ENCODE data around the gene SEMA6A.

The SEMA6A gene

GRCh38 chr5:116576053-116576713, 1.6 kb upstream of the SEMA6A start:
- DNase-seq (ENCODE audit: low read depth in 2 of 2, low spot score in 1 of 2): no peak

DNA sequence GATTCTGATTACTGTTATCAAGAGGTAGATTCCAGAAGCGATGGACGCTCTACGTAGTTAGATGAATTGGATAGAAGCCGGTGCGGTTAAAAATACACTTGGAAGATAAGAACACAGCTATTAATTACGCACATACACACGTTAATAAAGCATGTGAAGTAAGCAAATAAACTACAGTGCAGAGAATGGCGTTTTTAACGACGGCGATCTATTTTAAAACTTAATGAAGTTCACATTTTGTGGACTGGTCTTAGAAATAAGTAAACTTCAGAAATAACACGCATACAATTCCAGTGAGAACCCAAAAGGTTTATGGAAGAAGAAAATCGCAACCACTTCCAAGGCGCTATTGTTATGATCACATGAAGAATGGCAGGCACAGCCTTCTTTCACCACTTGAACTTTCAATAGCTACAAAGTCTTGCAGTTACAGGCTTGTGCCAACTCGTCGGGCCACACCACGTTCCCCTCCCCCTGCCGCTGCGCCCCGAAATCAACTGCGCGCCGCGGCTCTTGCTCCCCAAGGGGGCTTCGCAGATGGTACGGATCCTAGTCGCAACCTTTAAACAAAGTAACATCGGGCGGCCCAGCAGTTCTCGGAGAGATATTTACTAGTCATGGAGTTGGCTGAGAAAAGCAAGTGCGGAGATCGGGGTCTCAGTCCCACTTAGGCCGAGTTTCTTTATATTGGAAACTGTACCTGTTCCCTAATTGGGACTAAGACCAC, 866 bp upstream of the SEMA6A start:
- no peak for DNase-seq (ENCODE audit: low read depth in 2 of 2, low spot score in 1 of 2)

- DNase-seq (ENCODE audit: low read depth in 2 of 2, low spot score in 1 of 2): no peak
Observed at GRCh38 chr5:116573702-116574366, 789 bp downstream of the SEMA6A start.

- no peak for DNase-seq (ENCODE audit: low read depth in 2 of 2, low spot score in 1 of 2)
Observed at GRCh38 chr5:116573279-116573701, 1.3 kb downstream of the SEMA6A start.

DNA sequence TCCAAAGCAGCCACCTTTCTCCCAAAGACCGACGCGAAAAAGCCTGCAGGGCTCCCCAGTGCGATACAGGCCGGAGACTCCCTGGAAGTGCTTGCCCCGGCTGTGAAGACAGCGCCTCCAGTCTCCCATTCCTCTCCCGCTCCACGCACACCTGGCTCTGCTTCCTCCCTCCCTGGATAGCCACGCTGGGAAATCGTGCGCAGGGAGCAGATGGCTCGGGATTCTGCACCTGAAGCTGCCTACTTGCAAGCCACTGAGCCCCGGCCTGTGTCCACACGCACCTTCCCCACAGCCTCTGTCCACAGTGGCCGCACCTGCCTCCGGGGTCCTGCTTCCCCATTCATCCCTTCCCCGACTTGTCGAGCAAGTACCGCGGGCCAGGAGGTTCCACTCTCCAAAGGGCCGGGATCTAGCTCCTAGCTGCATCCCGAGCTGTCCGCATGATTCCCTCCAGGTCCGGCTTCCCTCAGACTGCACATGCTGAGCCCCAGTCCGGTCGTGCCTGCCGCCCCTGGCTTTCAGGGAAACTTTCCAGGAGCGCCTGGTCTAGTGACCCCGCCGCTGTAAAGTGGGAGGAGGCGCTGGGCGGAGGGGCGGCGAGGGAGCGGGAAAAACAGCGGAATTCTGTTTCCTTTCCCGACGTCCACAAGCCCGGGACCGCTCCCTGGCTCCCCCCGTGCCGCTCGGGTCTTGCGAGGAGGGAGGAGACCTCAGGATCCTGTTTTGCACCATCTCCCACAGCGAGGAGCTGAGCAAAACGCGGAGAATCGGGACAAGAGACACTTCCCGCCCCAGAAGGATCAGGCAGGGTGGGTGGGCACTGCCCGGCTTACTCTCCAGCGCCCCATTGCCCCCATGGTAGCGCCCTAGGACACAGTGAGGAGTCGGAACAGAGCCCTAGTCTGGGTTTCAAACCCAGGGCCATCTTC, 2.0 kb downstream of the SEMA6A start:
- DNase-seq (ENCODE audit: low read depth in 2 of 2, low spot score in 1 of 2): no peak

DNA sequence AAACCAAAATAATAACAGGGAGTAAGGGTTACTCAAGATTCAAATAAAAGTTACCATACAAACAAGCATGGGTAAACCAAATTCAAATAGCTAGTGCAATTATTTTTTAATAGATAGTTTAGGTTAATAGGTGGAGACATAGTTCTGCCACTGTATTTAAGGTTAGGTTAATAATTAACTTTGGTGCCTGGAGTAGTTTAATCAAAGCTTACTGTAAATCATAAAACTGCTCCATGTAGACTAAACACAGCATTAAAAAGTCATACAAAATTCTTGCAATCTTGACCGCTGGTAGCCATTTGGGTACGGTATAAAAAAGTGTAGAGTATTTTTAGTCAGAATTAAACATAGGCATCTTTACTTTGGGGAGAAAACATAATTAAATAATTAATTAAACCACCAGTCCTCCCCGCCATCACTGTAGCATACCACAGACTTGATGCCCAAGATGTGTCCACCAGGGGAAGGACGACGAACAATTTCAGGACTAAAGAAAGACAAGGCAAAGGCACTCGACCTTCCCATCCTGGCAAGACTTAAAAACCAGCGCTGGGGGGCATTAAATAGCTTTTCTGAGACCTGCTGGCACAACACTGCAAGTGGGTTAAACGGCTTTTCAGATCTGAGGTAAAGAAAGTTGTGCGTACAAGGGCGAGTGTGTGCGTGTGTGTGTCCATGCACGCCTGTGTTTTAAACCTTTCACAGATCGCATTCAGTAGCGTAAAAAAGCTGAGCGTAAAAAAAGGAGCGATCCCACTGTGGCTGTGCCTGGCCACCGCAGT, 2.9 kb downstream of the SEMA6A start:
- no peak for DNase-seq (ENCODE audit: low read depth in 2 of 2, low spot score in 1 of 2)

- no peak for DNase-seq (ENCODE audit: low read depth in 2 of 2, low spot score in 1 of 2)
Observed at GRCh38 chr5:116569999-116570398, 4.6 kb downstream of the SEMA6A start.

DNA sequence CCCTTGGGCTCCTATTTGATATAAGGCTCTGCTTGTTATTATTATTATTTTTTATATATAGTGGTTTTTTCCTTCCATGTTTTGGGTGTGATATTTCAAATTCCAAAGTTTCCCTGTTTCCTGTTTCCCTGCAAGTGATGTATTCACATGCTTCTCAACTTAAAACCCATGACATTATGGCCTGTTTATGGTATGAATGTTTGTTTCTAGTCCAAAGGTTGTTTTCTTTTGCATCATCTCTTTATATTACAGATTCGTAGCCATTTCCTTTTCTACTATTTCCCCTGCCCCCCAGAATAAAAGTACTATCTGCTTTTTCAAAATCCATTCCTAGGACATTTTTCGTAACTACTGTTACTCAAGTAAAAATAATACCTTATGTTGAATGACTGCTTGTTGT, 7.5 kb downstream of the SEMA6A start:
- no peak for DNase-seq (ENCODE audit: low read depth in 2 of 2, low spot score in 1 of 2)

GRCh38 chr5:116566251-116566650, 8.4 kb downstream of the SEMA6A start:
- DNase-seq (ENCODE audit: low read depth in 2 of 2, low spot score in 1 of 2): no peak

GRCh38 chr5:116564756-116565490, 9.7 kb downstream of the SEMA6A start:
- DNase-seq (ENCODE audit: low read depth in 2 of 2, low spot score in 1 of 2): no peak

DNA sequence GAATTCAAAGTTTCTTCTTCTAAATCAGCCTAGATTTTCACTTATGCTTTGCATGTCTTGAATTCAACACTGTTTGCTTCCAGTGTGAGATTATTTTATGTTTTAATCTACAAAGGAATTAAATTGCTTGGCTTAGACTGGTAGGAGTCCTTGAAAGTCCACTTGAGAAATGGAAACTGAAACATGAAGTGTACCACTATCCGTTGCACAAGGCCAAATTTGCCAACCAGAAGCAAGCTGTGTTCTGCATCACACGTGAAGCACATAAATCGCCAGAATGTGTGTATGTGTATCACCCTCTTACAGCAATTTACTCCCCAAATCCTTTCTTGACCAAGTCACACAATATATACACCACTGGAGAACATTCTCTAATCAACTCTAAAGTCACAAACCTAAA, 10.3 kb downstream of the SEMA6A start:
- no peak for DNase-seq (ENCODE audit: low read depth in 2 of 2, low spot score in 1 of 2)

- no peak for DNase-seq (ENCODE audit: low read depth in 2 of 2, low spot score in 1 of 2)
Observed at GRCh38 chr5:116563736-116564308, 10.8 kb downstream of the SEMA6A start.

DNA sequence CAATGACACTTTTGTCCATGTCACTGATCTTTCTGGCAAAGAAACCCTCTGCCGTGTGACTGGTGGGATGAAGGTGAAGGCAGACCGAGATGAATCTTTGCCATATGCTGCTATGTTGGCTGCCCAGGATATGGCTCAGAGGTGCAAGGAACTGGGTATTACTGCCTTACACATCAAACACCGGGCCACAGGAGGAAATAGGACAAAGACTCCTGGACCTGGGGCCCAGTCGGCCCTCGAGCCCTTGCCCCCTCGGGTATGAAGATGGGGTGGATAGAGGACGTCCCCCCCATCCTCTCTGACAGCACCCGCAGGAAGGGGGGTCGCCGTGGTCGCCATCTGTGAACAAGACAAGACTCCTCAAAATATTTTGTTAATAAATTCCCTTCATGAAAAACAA, 12.0 kb downstream of the SEMA6A start:
- no peak for DNase-seq (ENCODE audit: low read depth in 2 of 2, low spot score in 1 of 2)

- DNase-seq (ENCODE audit: low read depth in 2 of 2, low spot score in 1 of 2): no peak
Observed at GRCh38 chr5:116561658-116562057, 13.0 kb downstream of the SEMA6A start.

- no peak for DNase-seq (ENCODE audit: low read depth in 2 of 2, low spot score in 1 of 2)
Observed at GRCh38 chr5:116559673-116560164, 14.9 kb downstream of the SEMA6A start.

GRCh38 chr5:116559239-116559638, 15.4 kb downstream of the SEMA6A start:
- DNase-seq (ENCODE audit: low read depth in 2 of 2, low spot score in 1 of 2): no peak

DNA sequence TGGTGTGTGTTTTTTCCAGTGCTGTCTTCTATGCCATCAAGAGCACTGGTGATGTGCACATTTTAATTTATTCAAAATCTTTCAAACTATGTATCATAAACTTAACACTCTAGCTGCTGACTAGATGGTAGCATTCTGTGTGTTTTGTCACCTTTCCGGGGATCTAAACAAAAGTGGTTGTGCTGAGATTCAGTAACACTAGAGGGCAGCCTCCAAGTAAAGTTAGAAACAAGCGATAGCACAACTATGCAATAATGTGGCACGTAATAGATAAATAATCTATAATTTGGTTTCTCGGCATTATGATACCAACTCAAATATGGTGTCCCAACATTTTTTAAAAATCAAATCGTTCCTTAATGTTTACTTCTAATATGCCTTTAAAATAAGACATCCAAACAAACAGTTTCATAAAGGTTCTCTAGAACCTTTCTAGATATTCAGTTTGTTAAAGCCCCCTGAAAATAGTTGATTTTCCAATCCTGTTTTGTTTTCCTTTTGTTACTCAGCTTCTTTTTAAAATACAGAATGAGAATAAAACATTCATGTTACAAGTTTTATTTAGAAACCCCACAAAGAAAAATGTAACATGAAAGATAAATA, 16.9 kb downstream of the SEMA6A start:
- no peak for DNase-seq (ENCODE audit: low read depth in 2 of 2, low spot score in 1 of 2)

DNA sequence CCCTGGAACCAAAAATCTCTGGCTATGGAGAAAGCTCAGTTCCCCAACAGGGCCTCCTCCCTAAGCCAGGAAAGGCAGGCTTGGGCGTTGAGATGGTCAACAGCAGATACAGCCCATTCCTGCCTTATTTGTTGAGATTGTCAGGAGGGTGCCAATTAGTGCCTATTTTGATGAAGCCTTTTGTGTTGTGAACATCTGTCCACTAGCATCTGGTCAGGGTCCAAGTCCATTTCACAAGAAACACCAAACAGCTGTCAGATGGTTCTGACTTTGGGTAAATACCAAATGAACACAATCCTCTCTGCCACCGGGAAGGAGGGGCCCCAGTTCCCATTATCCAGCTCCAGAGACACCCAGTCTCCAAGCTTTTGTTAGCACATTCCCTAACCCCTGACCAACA, 19.9 kb downstream of the SEMA6A start:
- no peak for DNase-seq (ENCODE audit: low read depth in 2 of 2, low spot score in 1 of 2)

DNA sequence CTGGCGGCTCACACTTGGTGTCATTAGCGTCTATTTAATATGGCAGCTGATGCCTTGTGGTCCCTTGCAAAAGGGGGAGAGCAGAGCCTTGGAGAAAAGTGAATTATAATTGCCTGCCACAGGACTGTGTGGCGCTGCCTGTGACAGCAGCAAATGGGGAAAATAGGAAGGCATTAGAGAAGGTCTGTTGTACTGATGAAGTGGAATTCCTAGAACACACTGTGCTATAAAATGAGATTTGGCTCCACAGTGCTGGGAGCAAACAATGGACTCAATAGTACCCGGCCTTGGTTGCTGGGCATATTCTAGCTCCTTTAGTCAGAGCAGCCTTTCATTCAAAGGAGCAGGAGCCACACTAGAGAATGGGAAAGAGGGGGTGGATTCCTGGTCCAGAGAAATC, 21.3 kb downstream of the SEMA6A start:
- DNase-seq (ENCODE audit: low read depth in 2 of 2, low spot score in 1 of 2): no peak
